ENCODE data around the gene EFCAB11.
A peak's percentile ranks its signal among the peaks of the same experiment; 100 is the strongest.

Gene EFCAB11

GRCh38 chr14:89826596-89826995 lies 127.9 kb downstream of the EFCAB11 start:
- FAIRE-seq (no peak), DNase-seq (ENCODE audit: low spot score) (no peak)

DNA sequence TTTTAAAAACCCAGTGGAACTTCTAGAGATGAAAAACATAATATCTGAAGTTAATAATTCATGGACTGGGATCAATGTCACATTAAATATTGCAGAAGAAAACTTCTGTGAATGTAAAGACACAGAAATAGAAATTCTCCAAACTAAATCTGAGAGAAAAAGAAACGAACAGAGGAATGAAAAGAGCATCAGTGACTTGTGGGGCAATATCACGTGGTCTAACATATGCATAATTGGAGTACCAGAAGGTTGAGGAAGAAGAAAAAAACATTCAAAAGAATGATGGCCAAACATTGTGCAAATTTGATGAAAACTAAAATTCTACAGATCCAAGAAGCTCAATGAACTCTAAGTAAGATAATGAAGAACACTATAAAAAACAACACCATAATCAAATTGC lies 130.8 kb downstream of the EFCAB11 start:
- DNase-seq (ENCODE audit: low spot score) (no peak), FAIRE-seq (no peak)

DNA sequence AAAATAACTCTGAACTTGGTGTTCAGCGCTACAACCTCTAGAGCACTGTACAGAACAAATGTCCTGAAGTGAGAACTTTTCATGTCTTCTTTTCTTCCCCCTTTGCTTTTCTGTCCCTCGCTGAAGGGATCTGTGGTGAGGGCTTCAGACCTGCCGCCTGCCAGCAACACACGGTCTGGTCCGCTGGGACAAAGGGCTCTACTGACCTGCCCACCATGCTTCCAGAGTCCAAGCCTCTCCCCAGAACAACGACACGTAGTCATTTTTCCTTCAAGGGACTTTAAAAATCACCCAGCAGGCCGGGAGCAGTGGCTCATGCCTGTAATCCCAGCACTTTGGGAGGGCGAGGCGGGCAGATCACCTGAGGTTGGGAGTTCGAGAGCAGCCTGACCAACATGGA lies 140.4 kb downstream of the EFCAB11 start:
- FAIRE-seq (no peak), DNase-seq (ENCODE audit: low spot score) (peak; percentile 10)

- peak; percentile 54 for DNase-seq (ENCODE audit: low spot score)
- FAIRE-seq, result no peak
Measured at GRCh38 chr14:89813617-89814031, 140.9 kb downstream of the EFCAB11 start.

- FAIRE-seq, result no peak
- no peak for DNase-seq (ENCODE audit: low spot score)
Measured at GRCh38 chr14:89811954-89812575, 142.5 kb downstream of the EFCAB11 start.

GRCh38 chr14:89810101-89810500 lies 144.4 kb downstream of the EFCAB11 start:
- no peak for DNase-seq (ENCODE audit: low spot score)
- FAIRE-seq, result no peak

GRCh38 chr14:89807892-89808291 lies 146.6 kb downstream of the EFCAB11 start:
- FAIRE-seq (no peak), DNase-seq (ENCODE audit: low spot score) (no peak)

DNA sequence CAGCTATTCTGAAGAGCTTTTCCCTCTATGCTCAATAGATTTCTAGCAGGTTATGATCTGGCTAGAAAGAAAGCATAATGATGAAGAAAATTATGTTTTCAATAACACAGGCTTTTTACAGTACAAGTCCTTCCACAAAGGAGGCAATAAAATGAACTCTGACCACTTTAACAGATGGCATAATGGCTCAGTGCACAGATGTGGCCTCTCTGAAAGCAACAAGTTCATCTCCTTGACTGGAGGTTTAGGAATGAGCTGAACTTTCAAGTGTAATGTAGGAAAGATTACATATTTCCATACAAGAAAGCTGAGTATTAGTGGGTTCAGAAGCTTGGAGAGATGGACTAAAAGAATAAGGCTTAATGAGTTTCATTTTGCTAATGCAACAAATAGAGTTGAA lies 147.4 kb downstream of the EFCAB11 start:
- DNase-seq (ENCODE audit: low spot score) (no peak), FAIRE-seq (no peak)

- FAIRE-seq, result no peak
- no peak for DNase-seq (ENCODE audit: low spot score)
Measured at GRCh38 chr14:89806451-89806850, 148.1 kb downstream of the EFCAB11 start.

DNA sequence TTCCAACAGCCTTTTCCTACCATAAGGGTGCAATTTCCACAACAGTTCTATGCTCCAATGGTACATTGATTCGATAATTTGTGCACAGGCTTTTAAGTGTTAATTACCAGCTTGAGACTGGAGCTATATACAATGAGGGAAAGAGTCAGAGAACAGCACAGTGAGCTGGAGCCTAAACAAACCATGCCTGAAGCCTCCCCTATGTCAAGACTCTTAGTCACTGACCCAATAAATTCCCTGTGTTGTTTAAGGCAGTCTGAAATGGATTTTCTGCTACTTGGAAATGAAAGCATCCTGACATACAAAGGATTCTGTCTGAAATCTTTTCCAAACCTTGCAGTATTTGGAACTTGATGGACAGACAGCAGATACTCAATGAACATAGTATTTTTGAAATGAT lies 149.0 kb downstream of the EFCAB11 start:
- DNase-seq (ENCODE audit: low spot score), result no peak

DNA sequence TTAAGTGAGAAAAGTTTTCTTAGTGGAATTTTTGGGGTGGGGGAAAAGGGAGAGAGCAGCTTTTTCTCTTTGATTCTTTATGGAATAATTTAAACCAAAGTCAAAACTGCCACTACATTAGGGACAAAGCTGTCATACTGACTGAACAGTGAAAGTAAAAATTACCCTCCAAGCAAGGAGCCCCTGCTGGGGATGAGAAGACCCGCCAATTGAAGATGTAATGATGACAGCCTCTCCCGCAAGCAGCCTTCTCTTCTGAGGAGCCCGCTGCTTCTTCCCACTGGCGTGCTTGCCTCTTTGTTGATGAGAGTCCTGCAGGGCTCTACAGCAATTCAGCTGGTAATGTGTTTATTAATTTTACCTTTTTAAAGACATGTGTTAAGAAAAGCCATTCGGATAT lies 151.0 kb downstream of the EFCAB11 start:
- DNase-seq (ENCODE audit: low spot score), result no peak

More for the DNA sequence above, 149.0 kb downstream of the EFCAB11 start:
- FAIRE-seq, result no peak

GRCh38 chr14:89801136-89801535 lies 153.4 kb downstream of the EFCAB11 start:
- no peak for DNase-seq (ENCODE audit: low spot score)
- FAIRE-seq, result no peak

More for the DNA sequence above, 151.0 kb downstream of the EFCAB11 start:
- no peak for FAIRE-seq

DNA sequence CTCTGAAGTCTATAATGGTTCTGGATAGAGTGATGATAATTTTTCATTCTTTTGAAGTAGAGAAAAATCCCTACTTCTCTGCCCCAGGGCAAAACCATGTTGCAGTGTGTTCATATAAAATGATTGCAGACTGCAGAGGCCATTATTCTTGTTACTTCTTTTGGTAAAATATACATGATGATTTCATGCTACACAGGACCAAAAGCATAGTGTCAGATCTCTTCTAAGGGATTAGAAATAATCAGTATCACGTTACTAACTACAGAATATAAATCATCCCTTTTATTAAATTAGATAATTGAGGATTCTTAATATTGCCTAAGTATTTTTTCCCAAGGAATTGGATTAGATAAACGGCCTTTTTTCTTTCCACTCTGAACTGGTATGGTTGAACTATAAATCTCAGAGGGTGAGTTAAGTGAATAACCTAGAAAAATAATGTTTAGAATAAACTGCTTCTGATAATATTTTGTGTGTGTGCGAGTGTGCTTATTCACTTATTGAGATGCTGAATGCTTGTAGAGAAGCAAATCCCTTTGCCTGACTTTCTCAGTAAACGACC lies 156.2 kb downstream of the EFCAB11 start:
- FAIRE-seq (no peak), DNase-seq (ENCODE audit: low spot score) (no peak)

DNA sequence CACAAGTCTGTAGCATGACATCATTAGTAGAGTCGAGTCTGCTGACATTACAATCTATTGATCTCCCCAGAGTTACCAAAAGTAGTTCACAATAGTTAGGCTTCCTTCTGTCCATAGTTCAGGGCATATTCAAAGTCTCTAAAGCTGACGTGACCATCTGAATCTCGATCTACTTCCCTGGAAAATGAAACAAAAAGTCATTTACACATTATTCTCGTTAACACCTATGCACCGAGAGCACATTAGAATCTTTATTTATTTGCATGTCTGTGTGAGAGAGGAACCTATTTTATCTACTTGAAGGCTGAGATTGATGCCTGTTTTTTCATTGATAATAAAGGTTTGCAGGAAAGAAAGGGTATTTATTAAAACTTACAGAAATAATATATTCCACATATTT lies 157.4 kb downstream of the EFCAB11 start:
- FAIRE-seq (no peak), DNase-seq (ENCODE audit: low spot score) (no peak)

- DNase-seq (ENCODE audit: low spot score) (no peak), FAIRE-seq (no peak)
Measured at GRCh38 chr14:89794096-89794495, 160.4 kb downstream of the EFCAB11 start.

GRCh38 chr14:89793367-89793716 lies 161.2 kb downstream of the EFCAB11 start:
- no peak for DNase-seq (ENCODE audit: low spot score)
- FAIRE-seq, result no peak

DNA sequence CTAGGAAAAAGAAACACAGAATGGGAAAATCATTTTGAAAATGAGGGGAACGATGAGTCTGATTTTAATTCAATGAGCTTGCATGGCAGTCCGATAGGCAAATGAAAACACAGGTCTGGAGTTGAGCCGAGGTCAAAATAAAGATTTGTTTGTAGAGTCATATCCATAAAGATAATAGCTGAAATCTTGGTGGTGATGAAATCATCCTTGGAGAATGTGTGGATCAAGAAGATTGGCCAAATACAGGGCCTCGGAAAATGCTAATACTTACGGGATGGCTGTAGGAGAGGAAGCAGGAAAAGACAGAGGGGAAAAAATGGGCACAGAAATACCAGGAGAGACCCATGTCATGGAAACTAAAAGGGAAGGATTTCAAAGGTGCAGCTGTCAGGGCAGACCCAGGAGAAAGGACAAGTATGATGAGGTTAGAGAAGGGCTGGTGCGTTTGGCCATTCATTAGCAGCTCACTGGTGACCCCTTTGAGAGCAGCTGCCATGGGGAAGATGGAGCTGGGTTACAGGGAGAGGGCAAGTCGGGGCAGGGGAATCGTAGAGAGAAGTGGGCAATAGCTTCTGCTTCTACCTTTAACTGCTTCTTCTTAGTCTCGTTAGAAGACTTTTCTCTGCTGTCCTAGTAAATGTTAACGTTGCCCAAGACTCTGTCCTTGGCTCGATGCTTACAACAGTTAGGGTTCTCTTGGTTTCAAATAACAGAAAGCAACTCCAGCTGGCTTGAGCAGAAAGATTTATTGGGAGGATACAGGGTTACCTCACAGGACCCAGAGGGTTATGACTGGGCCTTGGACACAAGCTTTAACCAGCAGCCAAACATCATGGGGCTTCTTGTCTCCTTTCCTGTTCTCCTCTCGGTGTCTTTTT lies 161.8 kb downstream of the EFCAB11 start:
- DNase-seq (ENCODE audit: low spot score), result no peak
- FAIRE-seq, result no peak

GRCh38 chr14:89787525-89787924 lies 167.0 kb downstream of the EFCAB11 start:
- FAIRE-seq (no peak), DNase-seq (ENCODE audit: low spot score) (no peak)

DNA sequence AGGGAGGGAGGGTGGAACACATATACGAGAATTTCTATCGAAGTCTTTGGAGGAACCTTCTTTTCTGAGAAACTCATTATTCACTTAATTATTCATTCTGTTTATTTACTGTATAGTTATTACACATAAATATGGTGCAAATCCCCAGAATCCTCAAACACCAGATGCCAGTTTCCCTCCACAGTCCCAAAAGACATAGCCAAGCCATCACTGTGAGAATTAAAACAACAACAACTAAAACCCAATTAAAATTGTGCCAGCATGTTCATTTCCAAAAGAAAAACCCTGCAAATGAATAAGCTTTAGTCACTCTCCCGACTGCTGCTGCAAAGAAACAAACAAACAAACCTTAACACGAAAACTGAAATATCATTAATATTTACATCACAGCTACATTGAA lies 173.5 kb downstream of the EFCAB11 start:
- FAIRE-seq (no peak), DNase-seq (ENCODE audit: low spot score) (no peak)

DNA sequence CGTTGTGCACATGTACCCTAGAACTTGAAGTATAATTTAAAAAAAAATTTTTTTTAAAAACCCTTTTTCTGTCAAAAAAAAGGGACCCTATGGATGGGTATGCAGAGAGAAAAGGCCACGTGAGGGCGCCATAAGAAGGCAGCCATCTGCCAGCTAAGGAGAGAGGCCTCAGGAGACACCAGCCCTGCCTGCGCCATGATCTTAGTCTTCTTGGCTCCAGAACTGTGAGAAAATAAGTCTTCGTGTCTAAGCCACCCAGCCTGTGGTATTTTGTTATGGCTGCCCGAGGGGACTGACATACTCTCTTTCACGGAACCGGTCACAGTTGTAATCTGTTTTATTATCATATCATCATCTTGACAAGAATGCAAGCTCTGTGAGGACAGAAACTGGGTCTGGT lies 174.8 kb downstream of the EFCAB11 start:
- no peak for FAIRE-seq
- DNase-seq (ENCODE audit: low spot score), result no peak

DNA sequence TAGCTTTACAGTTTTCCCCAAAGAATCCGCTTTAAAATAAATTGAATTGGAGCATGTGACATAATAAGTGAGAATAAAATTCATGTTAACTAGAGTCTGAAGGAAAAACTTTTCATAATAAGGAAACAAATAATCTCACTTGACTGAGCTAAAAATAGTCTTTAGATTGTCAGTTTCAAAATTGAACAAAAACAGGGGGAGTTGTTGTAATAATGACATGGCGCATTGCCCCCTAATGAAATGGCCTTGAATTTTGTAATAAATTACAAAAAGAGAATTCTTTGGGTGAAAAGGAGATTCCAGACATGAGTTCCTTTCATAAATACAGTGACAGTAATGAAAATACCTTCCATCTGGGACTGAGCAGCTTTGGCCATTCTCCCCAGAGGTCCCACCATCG lies 178.6 kb downstream of the EFCAB11 start:
- FAIRE-seq (no peak), DNase-seq (ENCODE audit: low spot score) (no peak)

- FAIRE-seq (no peak), DNase-seq (ENCODE audit: low spot score) (no peak)
Measured at GRCh38 chr14:89775151-89775550, 179.4 kb downstream of the EFCAB11 start.

Data from urothelium cell line (cell line).